Lower leg skin (tissue), 4 donors: ENCODE data around the gene AGMAT. TPM values are rescaled to one million over a fixed set of nuclear protein-coding genes. Genes with fewer than 3 reads are reported as not detected.

Experiments used
- total RNA-seq, 4 donors: library from RNA; depleted of rRNA; stranded (reverse); fragments of >200 nt; gene quantifications; one replicate each; pipeline ENCODE4 v1.1.0, GENCODE V29; 2016

Gene AGMAT
- total RNA-seq, 4 donors from 2014 or later: 0.54 TPM; not detected in 3

Other genes with a start within 250 kb of the AGMAT start
- gene EFHD2, start 175.2 kb downstream of the AGMAT start, total RNA-seq: 10 to 100 TPM; 38.9 to 55.7 (median 43.5) TPM
- gene CTRC, start 146.6 kb downstream of the AGMAT start, total RNA-seq: not detected
- gene CELA2A, start 128.3 kb downstream of the AGMAT start, total RNA-seq: not detected
- under 1 TPM in 1 of 4 donors, not detected in 3; 0.49 TPM for gene CELA2B, start 108.9 kb downstream of the AGMAT start, total RNA-seq
- 1 to 10 TPM; 4.9 to 8.5 (median 6.5) TPM for gene CASP9, start 60.8 kb downstream of the AGMAT start, total RNA-seq
- 10 to 100 TPM; 14.3 to 20.0 (median 19.7) TPM for gene DNAJC16, start 58.2 kb downstream of the AGMAT start, total RNA-seq
- gene DDI2, start 32.4 kb upstream of the AGMAT start, total RNA-seq: 10 to 100 TPM; 23.7 to 58.6 (median 37.0) TPM
- 10 to 100 TPM; 55.5 to 98.7 (median 61.9) TPM for gene PLEKHM2, start 99.3 kb upstream of the AGMAT start, total RNA-seq
- 1 to 10 TPM in 2 of 4 donors, under 1 TPM in 2; 0.38 to 1.8 (median 0.99) TPM for gene SLC25A34, start 151.2 kb upstream of the AGMAT start, total RNA-seq
- gene TMEM82, start 157.4 kb upstream of the AGMAT start, total RNA-seq: not detected
- 10 to 100 TPM; 11.5 to 41.7 (median 17.7) TPM for gene FBLIM1, start 173.7 kb upstream of the AGMAT start, total RNA-seq
- 1 to 10 TPM in 2 of 4 donors, under 1 TPM in 2; 0.62 to 1.4 (median 0.94) TPM for gene UQCRHL, start 222.6 kb upstream of the AGMAT start, total RNA-seq